A549 (cell line): Measurements from ENCODE around the gene ALDH2. TPM values are rescaled to one million over a fixed set of nuclear protein-coding genes. Genes with fewer than 3 reads are reported as not detected.

Experiments
- ATAC-seq, 2 experiments: fragments of 200-7000 bp in 1 of 2; fragments of >200 bp in 1 of 2; cut with Nextera tagmentation in 1 of 2; cut with Tn5 transposase in 1 of 2; 3 replicates each; pipeline versions ENCODE4 v1.8.0 to v1.9.1; 2018 to 2020; ENCODE audit warnings: mild to moderate bottlenecking in 1 of 2, moderate library complexity in 1 of 2
- CTCF ChIA-PET: fragments of 300-600 bp; sonication (Branson Sonifier 250); formaldehyde crosslinking; extraction: SDS; loops from one replicate; lab custom pipeline; 2021; ENCODE audit warnings: antibody characterized with exemption, inconsistent platforms; lab: Yijun Ruan, JAX
- POLR2A ChIA-PET: fragments of 350-600 bp; formaldehyde crosslinking; extraction: SDS; loops from one replicate; lab custom pipeline; 2021; ENCODE audit warnings: antibody characterized with exemption, inconsistent platforms; lab: Yijun Ruan, JAX
- DNase-seq, 2 experiments: peaks; one replicate each; pipeline versions ENCODE4 v3.0.0 to v3.0.0-alpha.2; 2011 to 2016; ENCODE audit warnings: low read depth in 1 of 2, low spot score in 1 of 2
- FAIRE-seq: peaks from 2 replicates; lab custom pipeline; 2011; peaks lifted over from hg19 to GRCh38; lab: Jason Lieb, UNC
- H3K27ac ChIP-seq, 2 experiments: fragments of >200 bp; sonication (Bioruptor Twin); formaldehyde crosslinking; 3 replicates each; pipeline ENCODE4 v1.5.1; 2016 to 2017
- H3K4me1 ChIP-seq: fragments of >200 bp; sonication (Bioruptor Twin); formaldehyde crosslinking; 3 replicates; pipeline ENCODE4 v1.6.1; 2016
- H3K4me2 ChIP-seq: fragments of >200 bp; sonication (Bioruptor Twin); formaldehyde crosslinking; 3 replicates; pipeline ENCODE4 v1.6.1; 2016
- H3K4me3 ChIP-seq: fragments of >200 bp; sonication (Bioruptor Twin); formaldehyde crosslinking; 3 replicates; pipeline ENCODE4 v1.5.1; 2016
- H3K9me3 ChIP-seq: fragments of >200 bp; sonication (Bioruptor Twin); formaldehyde crosslinking; 3 replicates; pipeline ENCODE4 v1.6.1; 2016
- BHLHE40 ChIP-seq: IDR thresholded peaks from 2 replicates; pipeline ENCODE4 v1.6.1; 2012; ENCODE audit warnings: low read depth, low read length, inconsistent platforms
- CBX2 ChIP-seq: fragments of 200-600 bp; sonication (generic); IDR thresholded peaks from 2 replicates; pipeline ENCODE4 v1.6.1; 2016; ENCODE audit warnings: low read depth, mild to moderate bottlenecking, borderline replicate concordance
- CBX8 ChIP-seq: fragments of 200-600 bp; sonication (generic); IDR thresholded peaks from 2 replicates; pipeline ENCODE4 v1.6.1; 2016
- CEBPB ChIP-seq, 2 experiments: fragments of >200 bp in 1 of 2; sonication (Bioruptor Twin) in 1 of 2; formaldehyde crosslinking in 1 of 2; IDR thresholded peaks; 2 replicates each; pipeline ENCODE4 v1.6.1; 2012 to 2016
- CHD2 ChIP-seq: fragments of 150-350 bp; IDR thresholded peaks from 2 replicates; pipeline ENCODE4 v1.6.1; 2014; ENCODE audit warnings: low read length; ENCODE audit not compliant: partially characterized antibody
- CHD4 ChIP-seq: fragments of 200-600 bp; sonication (generic); IDR thresholded peaks from 2 replicates; pipeline ENCODE4 v1.6.1; 2016; ENCODE audit warnings: antibody characterized with exemption, mild to moderate bottlenecking, borderline replicate concordance
- EHF ChIP-seq: fragments of 250-450 bp; sonication (Bioruptor Pico); IDR thresholded peaks from 2 replicates; pipeline ENCODE4 v1.5.0; 2020; ENCODE audit warnings: mild to moderate bottlenecking
- EHMT2 ChIP-seq: fragments of 200-600 bp; sonication (generic); IDR thresholded peaks from 2 replicates; pipeline ENCODE4 v1.6.1; 2016; ENCODE audit warnings: antibody characterized with exemption, low read depth, mild to moderate bottlenecking, moderate library complexity
- FOSL2 ChIP-seq, 2 experiments: fragments of 450-650 bp in 1 of 2; fragments of >200 bp in 1 of 2; sonication (Bioruptor Twin) in 1 of 2; formaldehyde crosslinking; IDR thresholded peaks; 2 replicates each; pipeline versions ENCODE4 v1.5.0 to v1.6.1; 2016 to 2020; ENCODE audit warnings: mild to moderate bottlenecking in 1 of 2, moderate library complexity in 1 of 2
- FOXS1 ChIP-seq: fragments of 250-450 bp; sonication (Bioruptor Pico); IDR thresholded peaks from 2 replicates; pipeline ENCODE4 v1.5.0; 2020; ENCODE audit warnings: mild to moderate bottlenecking, moderate library complexity
- HEYL ChIP-seq: fragments of 250-450 bp; sonication (Bioruptor Pico); IDR thresholded peaks from 2 replicates; pipeline ENCODE4 v1.8.0; 2021; ENCODE audit warnings: mild to moderate bottlenecking, moderate library complexity
- HOXB13 ChIP-seq: fragments of 250-450 bp; sonication (Bioruptor Pico); IDR thresholded peaks from 2 replicates; pipeline ENCODE4 v1.5.0; 2020; ENCODE audit warnings: low read depth, mild to moderate bottlenecking, moderate library complexity
- NFE2L2 ChIP-seq: fragments of 150-350 bp; conservative IDR thresholded peaks from 2 replicates; pipeline ENCODE4 v1.6.1; 2014; ENCODE audit warnings: low read length
- POLR2AphosphoS2 ChIP-seq: conservative IDR thresholded peaks from 2 replicates; pipeline ENCODE4 v1.6.1; 2012; ENCODE audit warnings: low read length, improper control_type of control experiment, inconsistent platforms
- RAD21 ChIP-seq, 2 experiments: fragments of >200 bp in 1 of 2; sonication (Bioruptor Twin) in 1 of 2; formaldehyde crosslinking in 1 of 2; IDR thresholded peaks in 1 of 2; conservative IDR thresholded peaks in 1 of 2; 2 replicates in 1 of 2; 3 replicates in 1 of 2; pipeline ENCODE4 v1.6.1; 2012 to 2018; ENCODE audit warnings: inconsistent platforms in 1 of 2
- RARB ChIP-seq: fragments of 250-450 bp; sonication (Bioruptor Pico); IDR thresholded peaks from 2 replicates; pipeline ENCODE4 v1.8.0; 2021; ENCODE audit warnings: mild to moderate bottlenecking, moderate library complexity
- RCOR1 ChIP-seq: fragments of 150-350 bp; IDR thresholded peaks from 2 replicates; pipeline ENCODE4 v1.6.1; 2014; ENCODE audit warnings: antibody characterized with exemption, low read length, low read depth
- RNF2 ChIP-seq: fragments of 200-600 bp; sonication (generic); IDR thresholded peaks from 2 replicates; pipeline ENCODE4 v1.6.1; 2016; ENCODE audit warnings: low read depth, mild to moderate bottlenecking, antibody characterized with exemption, moderate library complexity, borderline replicate concordance
- SMC3 ChIP-seq: fragments of >200 bp; sonication (Bioruptor Twin); formaldehyde crosslinking; IDR thresholded peaks from 3 replicates; pipeline ENCODE4 v1.6.1; 2018; ENCODE audit warnings: inconsistent platforms
- ZC3H11A ChIP-seq: fragments of 450-650 bp; IDR thresholded peaks from 2 replicates; pipeline ENCODE4 v1.6.1; 2014; ENCODE audit warnings: antibody characterized with exemption, mild to moderate bottlenecking
- ZFP36 ChIP-seq: fragments of 450-650 bp; IDR thresholded peaks from 2 replicates; pipeline ENCODE4 v1.6.1; 2014; ENCODE audit warnings: borderline replicate concordance; ENCODE audit not compliant: partially characterized antibody
- ZNF302 ChIP-seq: fragments of 250-450 bp; sonication (Bioruptor Pico); IDR thresholded peaks from 2 replicates; pipeline ENCODE4 v1.9.0; 2021; ENCODE audit warnings: inconsistent platforms, mild to moderate bottlenecking, moderate library complexity
- WGBS: methylation state at CpG from one replicate; pipeline ENCODE4 v1.1.6; 2017; ENCODE audit errors: missing lambda C conversion rate; 5-methylcytosine and 5-hydroxymethylcytosine counted together
- polyA plus RNA-seq, 4 experiments: library from polyadenylated mRNA; depleted of rRNA in 3 of 4; stranded (reverse); fragments of >200 nt; fragmentation: RNase III in 1 of 4; extraction: RNeasy Plus Mini Kit Qiagen cat#74134 plus additional on column Dnase treatment in 1 of 4; gene quantifications; 2 replicates in 3 of 4; 3 replicates in 1 of 4; pipeline ENCODE4 v1.2.3, GENCODE V29; 2011 to 2017
- TF ChIP-seq, protein P1 (sequence below): fragments of 250-450 bp; sonication (Bioruptor Pico); IDR thresholded peaks from 2 replicates; pipeline ENCODE4 v1.5.0; 2021; ENCODE audit warnings: mild to moderate bottlenecking, moderate library complexity, borderline replicate concordance
- TF ChIP-seq, protein P2 (sequence below): fragments of 450-650 bp; IDR thresholded peaks from 2 replicates; pipeline ENCODE4 v1.6.1; 2014; ENCODE audit warnings: antibody characterized with exemption
- TF ChIP-seq, protein P3 (sequence below): fragments of 150-350 bp; IDR thresholded peaks from 2 replicates; pipeline ENCODE4 v1.6.1; 2014; ENCODE audit warnings: low read depth, mild to moderate bottlenecking, low read length
- TF ChIP-seq, protein P4 (sequence below): IDR thresholded peaks from 2 replicates; pipeline ENCODE4 v1.6.1; 2012
- TF ChIP-seq, protein P5 (sequence below): IDR thresholded peaks from 2 replicates; pipeline ENCODE4 v1.6.1; 2012
- TF ChIP-seq, protein P6 (sequence below): fragments of 250-450 bp; sonication (Bioruptor Pico); IDR thresholded peaks from 2 replicates; pipeline ENCODE4 v1.5.0; 2020; ENCODE audit warnings: low read depth, mild to moderate bottlenecking, moderate library complexity
- TF ChIP-seq, protein P7 (sequence below): fragments of >200 bp; sonication (Bioruptor Twin); formaldehyde crosslinking; IDR thresholded peaks from 2 replicates; pipeline ENCODE4 v1.6.1; 2016

Gene ALDH2
- polyA plus RNA-seq, 2 of the 4 experiments (the other 2 are of a cell fraction), result 97.5 to 123 TPM

DNA sequence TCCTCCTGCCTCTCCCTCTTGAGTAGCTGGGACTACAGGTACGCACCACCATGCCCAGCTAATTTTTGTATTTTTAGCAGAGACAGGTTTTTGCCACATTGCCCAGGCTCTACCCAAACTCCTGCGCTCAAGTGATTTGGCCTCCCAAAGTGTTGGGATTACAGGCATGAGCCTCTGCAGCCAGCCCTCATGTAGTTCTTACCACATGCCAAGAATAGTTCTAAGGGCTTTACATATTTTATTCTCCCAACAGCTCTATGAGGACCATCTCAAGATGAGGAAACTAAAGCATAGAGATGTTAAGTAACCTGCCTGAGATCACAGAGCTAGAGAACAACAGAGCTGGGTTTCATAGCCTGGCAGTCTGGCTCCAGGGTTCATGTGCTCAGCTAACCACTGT, 37.9 kb upstream of the ALDH2 start:
- TF ChIP-seq RCOR1 (no peak), POLR2AphosphoS2 (no peak), HOXB13 (CRISPR knock-in tag) (no peak), ZNF302 (no peak), HEYL (no peak), BHLHE40 (no peak), FOXS1 (CRISPR knock-in tag) (no peak), NFE2L2 (no peak), RARB (CRISPR knock-in tag) (no peak)
- TF ChIP-seq, protein P1, sequence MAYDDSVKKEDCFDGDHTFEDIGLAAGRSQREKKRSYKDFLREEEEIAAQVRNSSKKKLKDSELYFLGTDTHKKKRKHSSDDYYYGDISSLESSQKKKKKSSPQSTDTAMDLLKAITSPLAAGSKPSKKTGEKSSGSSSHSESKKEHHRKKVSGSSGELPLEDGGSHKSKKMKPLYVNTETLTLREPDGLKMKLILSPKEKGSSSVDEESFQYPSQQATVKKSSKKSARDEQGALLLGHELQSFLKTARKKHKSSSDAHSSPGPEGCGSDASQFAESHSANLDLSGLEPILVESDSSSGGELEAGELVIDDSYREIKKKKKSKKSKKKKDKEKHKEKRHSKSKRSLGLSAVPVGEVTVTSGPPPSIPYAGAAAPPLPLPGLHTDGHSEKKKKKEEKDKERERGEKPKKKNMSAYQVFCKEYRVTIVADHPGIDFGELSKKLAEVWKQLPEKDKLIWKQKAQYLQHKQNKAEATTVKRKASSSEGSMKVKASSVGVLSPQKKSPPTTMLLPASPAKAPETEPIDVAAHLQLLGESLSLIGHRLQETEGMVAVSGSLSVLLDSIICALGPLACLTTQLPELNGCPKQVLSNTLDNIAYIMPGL (CRISPR knock-in tag), result no peak
- TF ChIP-seq, protein P2, sequence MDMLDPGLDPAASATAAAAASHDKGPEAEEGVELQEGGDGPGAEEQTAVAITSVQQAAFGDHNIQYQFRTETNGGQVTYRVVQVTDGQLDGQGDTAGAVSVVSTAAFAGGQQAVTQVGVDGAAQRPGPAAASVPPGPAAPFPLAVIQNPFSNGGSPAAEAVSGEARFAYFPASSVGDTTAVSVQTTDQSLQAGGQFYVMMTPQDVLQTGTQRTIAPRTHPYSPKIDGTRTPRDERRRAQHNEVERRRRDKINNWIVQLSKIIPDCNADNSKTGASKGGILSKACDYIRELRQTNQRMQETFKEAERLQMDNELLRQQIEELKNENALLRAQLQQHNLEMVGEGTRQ, result no peak
- TF ChIP-seq, protein P3, sequence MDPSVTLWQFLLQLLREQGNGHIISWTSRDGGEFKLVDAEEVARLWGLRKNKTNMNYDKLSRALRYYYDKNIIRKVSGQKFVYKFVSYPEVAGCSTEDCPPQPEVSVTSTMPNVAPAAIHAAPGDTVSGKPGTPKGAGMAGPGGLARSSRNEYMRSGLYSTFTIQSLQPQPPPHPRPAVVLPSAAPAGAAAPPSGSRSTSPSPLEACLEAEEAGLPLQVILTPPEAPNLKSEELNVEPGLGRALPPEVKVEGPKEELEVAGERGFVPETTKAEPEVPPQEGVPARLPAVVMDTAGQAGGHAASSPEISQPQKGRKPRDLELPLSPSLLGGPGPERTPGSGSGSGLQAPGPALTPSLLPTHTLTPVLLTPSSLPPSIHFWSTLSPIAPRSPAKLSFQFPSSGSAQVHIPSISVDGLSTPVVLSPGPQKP, result no peak
- TF ChIP-seq, protein P4, sequence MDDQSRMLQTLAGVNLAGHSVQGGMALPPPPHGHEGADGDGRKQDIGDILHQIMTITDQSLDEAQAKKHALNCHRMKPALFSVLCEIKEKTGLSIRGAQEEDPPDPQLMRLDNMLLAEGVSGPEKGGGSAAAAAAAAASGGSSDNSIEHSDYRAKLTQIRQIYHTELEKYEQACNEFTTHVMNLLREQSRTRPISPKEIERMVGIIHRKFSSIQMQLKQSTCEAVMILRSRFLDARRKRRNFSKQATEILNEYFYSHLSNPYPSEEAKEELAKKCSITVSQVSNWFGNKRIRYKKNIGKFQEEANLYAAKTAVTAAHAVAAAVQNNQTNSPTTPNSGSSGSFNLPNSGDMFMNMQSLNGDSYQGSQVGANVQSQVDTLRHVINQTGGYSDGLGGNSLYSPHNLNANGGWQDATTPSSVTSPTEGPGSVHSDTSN, result no peak
- TF ChIP-seq, protein P5, sequence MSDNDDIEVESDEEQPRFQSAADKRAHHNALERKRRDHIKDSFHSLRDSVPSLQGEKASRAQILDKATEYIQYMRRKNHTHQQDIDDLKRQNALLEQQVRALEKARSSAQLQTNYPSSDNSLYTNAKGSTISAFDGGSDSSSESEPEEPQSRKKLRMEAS, result no peak
- FAIRE-seq, result no peak
- H3K4me1 ChIP-seq, result no peaks in the 10 kb centered on the region
- ChIA-PET POLR2A (interaction anchor here (0.6 kb wide), 2 partner anchors 41 to 130 kb away, joined by 3 read pairs; partner anchors contain the start of gene ATXN2), CTCF (interaction anchor here (0.7 to 1.2 kb wide), 2 partner anchors 21 to 84 kb away, joined by 3 read pairs; no protein-coding TSS in a partner anchor)
- no peak for ATAC-seq
- H3K27ac ChIP-seq, result no peak overlapping the region
- H3K4me3 ChIP-seq, result no peak overlapping the region
- DNase-seq, result no peak
- H3K9me3 ChIP-seq, result no peaks in the 10 kb centered on the region
- H3K4me2 ChIP-seq, result no peak overlapping the region
- 98% methylated on average over 2 of the region's 2 CpGs for WGBS

DNA sequence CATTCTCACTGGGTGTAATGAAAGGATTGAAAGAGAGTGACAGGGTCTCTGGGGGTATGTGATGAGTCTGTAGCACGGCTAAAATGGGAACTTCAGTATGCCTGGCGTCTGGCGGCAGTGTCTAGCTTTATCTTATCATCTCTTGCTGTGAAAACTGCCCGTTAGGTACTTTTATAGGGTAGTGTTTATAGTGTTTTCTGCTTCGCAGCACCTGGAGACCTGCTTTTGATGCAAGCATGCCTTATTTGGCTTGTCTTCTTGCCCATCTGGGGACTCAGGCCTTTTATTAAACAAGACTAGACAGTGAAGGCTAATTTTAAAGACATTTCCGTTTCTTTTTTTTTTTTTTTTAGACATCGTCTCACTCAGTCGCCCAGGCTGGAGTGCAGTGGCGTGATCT, 36.3 kb upstream of the ALDH2 start:
- POLR2A ChIA-PET, result no interaction called here
- TF ChIP-seq ZFP36 (no peak), ZC3H11A (no peak), RNF2 (no peak), BHLHE40 (no peak), CHD4 (no peak)
- TF ChIP-seq, all 56 proteins: peak for 0
- Histone ChIP-seq H3K27ac (no peak overlapping the region), H3K4me1 (no peaks in the 10 kb centered on the region), H3K9me3 (no peaks in the 10 kb centered on the region), H3K4me2 (no peak overlapping the region), H3K4me3 (no peak overlapping the region)
- DNase-seq, result no peak
- CTCF ChIA-PET, result interaction anchor here (0.9 kb wide), 1 partner anchor 10 kb away, joined by 4 read pairs; no protein-coding TSS in a partner anchor
- ATAC-seq, result no peak
- WGBS, result 93% methylated on average over 9 of the region's 9 CpGs
- FAIRE-seq, result no peak

DNA sequence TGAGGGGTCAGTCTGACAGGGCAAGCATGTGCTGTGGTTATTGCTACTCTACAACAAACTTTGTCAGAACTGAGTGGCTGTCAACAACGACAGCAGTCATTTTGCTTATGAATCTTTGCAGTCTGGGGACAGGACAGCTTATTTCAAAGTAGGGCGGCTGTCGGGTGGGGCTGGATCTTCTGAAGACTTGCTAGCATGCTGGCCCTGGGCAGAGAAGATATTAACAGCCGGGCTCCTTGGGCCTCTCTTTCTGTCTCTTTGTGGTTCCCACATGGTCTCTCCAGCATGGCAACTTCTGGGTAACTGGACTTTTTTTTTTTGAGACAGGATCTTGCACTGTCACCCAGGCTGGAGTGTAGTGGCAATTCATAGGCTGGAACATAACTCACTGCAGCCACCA, 33.9 kb upstream of the ALDH2 start:
- WGBS, result 92% methylated on average over 4 of the region's 4 CpGs
- FAIRE-seq (no peak), DNase-seq (no peak), ATAC-seq (no peak)
- Histone ChIP-seq H3K27ac (no peak overlapping the region), H3K4me2 (no peak overlapping the region), H3K4me3 (no peak overlapping the region), H3K9me3 (no peaks in the 10 kb centered on the region), H3K4me1 (no peaks in the 10 kb centered on the region)
- POLR2A ChIA-PET, result no interaction called here
- CTCF ChIA-PET, result interaction anchor here (0.6 to 2.0 kb wide), 4 partner anchors 11 to 131 kb away, joined by 3 to 8 read pairs (median 3); no protein-coding TSS in a partner anchor
- TF ChIP-seq EHMT2 (no peak), FOSL2 (IDR thresholded peaks at IDR 0.05) (no peak), FOSL2 (CRISPR knock-in tag; IDR thresholded peaks at IDR 0.05) (no peak), CHD2 (no peak), CEBPB (IDR thresholded peaks at IDR 0.05) (no peak), POLR2AphosphoS2 (no peak), RAD21 (conservative IDR thresholded peaks at IDR 0.05 in 1 of 2, IDR thresholded peaks at IDR 0.05 in 1 of 2) (no peak), EHF (no peak), SMC3 (no peak), HOXB13 (CRISPR knock-in tag) (no peak), CBX8 (no peak), CBX2 (no peak)
- TF ChIP-seq, protein P6, sequence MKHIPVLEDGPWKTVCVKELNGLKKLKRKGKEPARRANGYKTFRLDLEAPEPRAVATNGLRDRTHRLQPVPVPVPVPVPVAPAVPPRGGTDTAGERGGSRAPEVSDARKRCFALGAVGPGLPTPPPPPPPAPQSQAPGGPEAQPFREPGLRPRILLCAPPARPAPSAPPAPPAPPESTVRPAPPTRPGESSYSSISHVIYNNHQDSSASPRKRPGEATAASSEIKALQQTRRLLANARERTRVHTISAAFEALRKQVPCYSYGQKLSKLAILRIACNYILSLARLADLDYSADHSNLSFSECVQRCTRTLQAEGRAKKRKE (CRISPR knock-in tag), result no peak
- TF ChIP-seq, protein P7, sequence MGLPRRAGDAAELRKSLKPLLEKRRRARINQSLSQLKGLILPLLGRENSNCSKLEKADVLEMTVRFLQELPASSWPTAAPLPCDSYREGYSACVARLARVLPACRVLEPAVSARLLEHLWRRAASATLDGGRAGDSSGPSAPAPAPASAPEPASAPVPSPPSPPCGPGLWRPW, result no peak
